Left cardiac atrium (tissue), 4 donors: ENCODE measurements around the gene THAP7. TPM values are rescaled to one million over a fixed set of nuclear protein-coding genes. Genes with fewer than 3 reads are reported as not detected.

Source experiments
- ATAC-seq, 2 donors: fragments of 200-7000 bp; cut with Tn5 transposase; one replicate each; pipeline ENCODE4 v1.9.1; 2020; ENCODE audit warnings: mild to moderate bottlenecking in 2 of 2, moderate library complexity in 2 of 2
- DNase-seq: peaks from one replicate; pipeline ENCODE4 v3.0.0-alpha.2; 2020
- intact Hi-C, 2 donors: fragments of 100-400 bp; cut with DNase I; formaldehyde crosslinking; loops; one replicate each; pipeline versions ENCODE4 v1.14.1 to v1.15.1; 2022 to 2023
- microRNA-seq, 2 donors: library from miRNA; unstranded; fragments of <30 nt; microRNA quantifications; one replicate each; pipeline ENCODE4 v1.2.0, GENCODE V29; 2020
- total RNA-seq, 2 donors: library from RNA; stranded (reverse); fragmentation: NEBNext Ultra II Directional; extraction: Animal tissue kit (Norgen Biotek cat#: 25700); gene quantifications; one replicate each; pipeline ENCODE4 v1.2.1, GENCODE V29; 2021
- donor health status: DM: no; HTN: yes; CAD: no.
- donor health status: DM: no; HTN: yes; CAD: no; lungs with severe emphysema.
- donor health status: DM: yes; HTN: yes; CAD: no.
- donor health status: Dilated cardiomyopathy.

THAP7 gene
- total RNA-seq, 2 donors from 2014 or later = 20.9 to 22.1 TPM

- intact Hi-C loops = no loop called here
- peak; percentile 61 to 68 for ATAC-seq
- DNase-seq = no peak
Observed at GRCh38 chr22:20957683-20958431, 44.1 kb downstream of the THAP7 start.

GRCh38 chr22:20957102-20957682, 44.7 kb downstream of the THAP7 start:
- ATAC-seq (peak; percentile 65 to 73), DNase-seq (no peak)
- intact Hi-C loops = no loop called here

GRCh38 chr22:20956258-20957101, 45.4 kb downstream of the THAP7 start:
- ATAC-seq (no peak), DNase-seq (no peak)
- intact Hi-C loops = no loop called here

- DNase-seq = no peak
- intact Hi-C loops = no loop called here
- ATAC-seq = no peak
Observed at GRCh38 chr22:20955548-20955947, 46.4 kb downstream of the THAP7 start.

- peak; percentile 21 to 33 for ATAC-seq
- intact Hi-C loops = no loop called here
- DNase-seq = no peak
Observed at GRCh38 chr22:20953668-20954500, 48.0 kb downstream of the THAP7 start.

GRCh38 chr22:20953342-20953608, 48.6 kb downstream of the THAP7 start:
- DNase-seq = no peak
- intact Hi-C loops = no loop called here
- no peak for ATAC-seq

- ATAC-seq (no peak), DNase-seq (no peak)
- intact Hi-C loops = no loop called here
Observed at GRCh38 chr22:20952544-20953341, 49.2 kb downstream of the THAP7 start.

- DNase-seq (no peak), ATAC-seq (no peak)
- intact Hi-C loops = no loop called here
Observed at GRCh38 chr22:20951932-20952380, 50.0 kb downstream of the THAP7 start.

GRCh38 chr22:20951151-20951931, 50.6 kb downstream of the THAP7 start:
- intact Hi-C loops = no loop called here
- DNase-seq (no peak), ATAC-seq (no peak)

- no peak for DNase-seq
- intact Hi-C loops = no loop called here
- no peak for ATAC-seq
Observed at GRCh38 chr22:20949698-20950183, 52.2 kb downstream of the THAP7 start.

Small RNA genes within 50 kb of the gene (microRNA-seq; reads per million reads assigned to microRNA genes)
- gene MIR649 = 0 reads per million in 2 donors

Other genes with a start within 250 kb of the THAP7 start
- gene SERPIND1, start 228.0 kb downstream of the THAP7 start, total RNA-seq = 1 to 10 TPM; 1.4 to 1.7 TPM
- 10 to 100 TPM; 52.6 to 57.5 TPM for gene PI4KA, start 143.3 kb downstream of the THAP7 start, total RNA-seq
- 10 to 100 TPM; 25.4 to 27.9 TPM for gene SNAP29, start 143.1 kb downstream of the THAP7 start, total RNA-seq
- 10 to 100 TPM; 48.7 to 50.2 TPM for gene CRKL, start 84.7 kb downstream of the THAP7 start, total RNA-seq
- 1 to 10 TPM; 1.5 to 2.4 TPM for gene AIFM3, start 34.9 kb downstream of the THAP7 start, total RNA-seq
- gene LZTR1, start 19.8 kb downstream of the THAP7 start, total RNA-seq = 10 to 100 TPM; 26.9 to 29.1 TPM
- 1 to 10 TPM; 2.2 to 4.6 TPM for gene P2RX6, start 13.0 kb upstream of the THAP7 start, total RNA-seq
- gene SLC7A4, start 30.4 kb upstream of the THAP7 start, total RNA-seq = under 1 TPM; 0.47 to 0.68 TPM
- not detected for gene LRRC74B, start 43.8 kb upstream of the THAP7 start, total RNA-seq